Chondrocyte (in vitro differentiated cells): ENCODE results near the gene PKMYT1. TPM values are rescaled to one million over a fixed set of nuclear protein-coding genes. Genes with fewer than 3 reads are reported as not detected.

ENCODE experiments used
- DNase-seq: peaks from one replicate; pipeline ENCODE4 v3.0.0; 2021; ENCODE audit warnings: mixed read lengths, low spot score
- H3K27ac Mint-ChIP-seq: one replicate; pipeline ENCODE4 v1.8.0; 2021; ENCODE audit warnings: mild to moderate bottlenecking, moderate library complexity, mixed read lengths; ENCODE audit not compliant: unreplicated experiment
- H3K27me3 Mint-ChIP-seq: 2 replicates; pipeline ENCODE4 v1.8.0; 2021; ENCODE audit warnings: low read depth, mixed read lengths
- H3K36me3 Mint-ChIP-seq: 2 replicates; pipeline ENCODE4 v1.8.0; 2021; ENCODE audit warnings: low read depth, mixed read lengths
- H3K4me1 Mint-ChIP-seq: 2 replicates; pipeline ENCODE4 v1.8.0; 2021; ENCODE audit warnings: low read depth, mild to moderate bottlenecking, mixed read lengths
- H3K4me3 Mint-ChIP-seq: one replicate; pipeline ENCODE4 v1.8.0; 2021; ENCODE audit warnings: mild to moderate bottlenecking, moderate library complexity, mixed read lengths; ENCODE audit not compliant: unreplicated experiment
- H3K9me3 Mint-ChIP-seq: 2 replicates; pipeline ENCODE4 v1.8.0; 2021; ENCODE audit warnings: low read depth, mixed read lengths
- total RNA-seq: library from RNA; stranded (reverse); gene quantifications from 3 replicates; pipeline ENCODE4 v1.2.1, GENCODE V29; 2021
- TF ChIP-seq, protein P1 (sequence below): fragments of 200-600 bp; sonication (generic); IDR thresholded peaks from 2 replicates; pipeline ENCODE4 v1.5.0; 2021; ENCODE audit warnings: antibody characterized with exemption, mild to moderate bottlenecking, moderate library complexity

The PKMYT1 gene
- total RNA-seq, 1 donor from 2014 or later, result 6.2 TPM

DNA sequence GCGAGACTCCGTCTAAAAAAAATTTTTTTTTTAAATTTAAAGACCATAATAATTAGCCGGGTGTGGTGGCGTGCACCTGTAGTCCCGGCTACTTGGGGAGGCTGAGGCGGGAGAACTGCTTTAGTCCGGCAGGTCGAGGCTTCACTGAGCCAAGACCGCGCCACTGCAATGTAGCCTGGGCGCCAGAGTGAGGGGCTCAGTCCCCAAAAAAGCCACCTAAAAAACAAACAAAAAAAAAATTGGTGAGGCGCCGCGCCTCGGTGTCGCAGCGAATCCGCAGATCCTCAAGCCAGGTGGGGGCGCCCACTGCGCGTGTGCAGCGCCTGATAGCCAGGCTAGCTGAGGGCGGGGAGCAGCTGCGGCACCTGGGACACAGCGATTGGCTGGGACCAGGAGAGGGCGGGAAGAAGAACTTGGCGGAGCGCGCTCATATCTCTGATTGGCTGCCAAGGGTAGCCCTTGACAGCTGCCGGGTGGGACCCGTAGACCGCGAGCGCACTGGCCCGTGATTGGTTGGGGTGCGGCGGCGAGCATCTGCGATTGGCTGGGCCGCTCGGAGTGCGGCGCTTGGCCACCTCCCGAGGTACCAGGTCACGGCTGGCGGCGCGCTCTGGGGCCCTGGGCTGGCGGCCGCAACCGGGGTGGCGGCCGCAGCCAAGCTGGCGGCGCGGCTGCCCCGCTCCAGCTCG, 23.5 kb upstream of the PKMYT1 start:
- no peak for DNase-seq
- H3K27me3 Mint-ChIP-seq, result peaks cover 19% of the 10 kb centered on the region
- TF ChIP-seq, protein P1, sequence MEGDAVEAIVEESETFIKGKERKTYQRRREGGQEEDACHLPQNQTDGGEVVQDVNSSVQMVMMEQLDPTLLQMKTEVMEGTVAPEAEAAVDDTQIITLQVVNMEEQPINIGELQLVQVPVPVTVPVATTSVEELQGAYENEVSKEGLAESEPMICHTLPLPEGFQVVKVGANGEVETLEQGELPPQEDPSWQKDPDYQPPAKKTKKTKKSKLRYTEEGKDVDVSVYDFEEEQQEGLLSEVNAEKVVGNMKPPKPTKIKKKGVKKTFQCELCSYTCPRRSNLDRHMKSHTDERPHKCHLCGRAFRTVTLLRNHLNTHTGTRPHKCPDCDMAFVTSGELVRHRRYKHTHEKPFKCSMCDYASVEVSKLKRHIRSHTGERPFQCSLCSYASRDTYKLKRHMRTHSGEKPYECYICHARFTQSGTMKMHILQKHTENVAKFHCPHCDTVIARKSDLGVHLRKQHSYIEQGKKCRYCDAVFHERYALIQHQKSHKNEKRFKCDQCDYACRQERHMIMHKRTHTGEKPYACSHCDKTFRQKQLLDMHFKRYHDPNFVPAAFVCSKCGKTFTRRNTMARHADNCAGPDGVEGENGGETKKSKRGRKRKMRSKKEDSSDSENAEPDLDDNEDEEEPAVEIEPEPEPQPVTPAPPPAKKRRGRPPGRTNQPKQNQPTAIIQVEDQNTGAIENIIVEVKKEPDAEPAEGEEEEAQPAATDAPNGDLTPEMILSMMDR, result peak; percentile 75
- peaks cover 3% of the 10 kb centered on the region for H3K4me1 Mint-ChIP-seq
- no peak overlapping the region for H3K27ac Mint-ChIP-seq
- peak overlapping the region; percentile 25 for H3K4me3 Mint-ChIP-seq
- no peaks in the 10 kb centered on the region for H3K36me3 Mint-ChIP-seq
- H3K9me3 Mint-ChIP-seq, result no peaks in the 10 kb centered on the region

DNA sequence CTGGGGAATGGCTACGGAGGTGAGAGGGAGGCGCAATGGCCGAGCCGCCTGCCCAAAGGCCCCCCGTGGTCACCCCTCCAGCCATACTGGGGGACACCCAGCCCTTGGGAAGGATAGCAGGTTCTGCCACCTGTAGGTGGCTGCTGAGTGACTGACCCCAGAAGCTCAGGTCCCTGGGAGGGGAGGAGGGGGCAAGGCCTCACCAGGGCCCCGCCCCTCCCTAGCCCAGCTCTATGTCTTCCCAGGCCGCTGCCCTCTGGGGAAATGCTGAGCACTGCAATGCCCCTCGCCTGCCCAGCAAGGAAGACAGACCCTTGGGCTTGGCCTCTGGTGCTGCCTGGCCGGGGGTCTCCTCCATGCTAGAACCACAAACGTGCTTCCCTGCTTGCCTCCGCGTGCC, 21.1 kb upstream of the PKMYT1 start:
- H3K9me3 Mint-ChIP-seq, result no peaks in the 10 kb centered on the region
- no peak overlapping the region for H3K4me3 Mint-ChIP-seq
- H3K27me3 Mint-ChIP-seq, result peaks cover 6% of the 10 kb centered on the region
- TF ChIP-seq, protein P1, result no peak
- DNase-seq, result no peak
- no peaks in the 10 kb centered on the region for H3K36me3 Mint-ChIP-seq
- peaks cover 3% of the 10 kb centered on the region for H3K4me1 Mint-ChIP-seq
- no peak overlapping the region for H3K27ac Mint-ChIP-seq

DNA sequence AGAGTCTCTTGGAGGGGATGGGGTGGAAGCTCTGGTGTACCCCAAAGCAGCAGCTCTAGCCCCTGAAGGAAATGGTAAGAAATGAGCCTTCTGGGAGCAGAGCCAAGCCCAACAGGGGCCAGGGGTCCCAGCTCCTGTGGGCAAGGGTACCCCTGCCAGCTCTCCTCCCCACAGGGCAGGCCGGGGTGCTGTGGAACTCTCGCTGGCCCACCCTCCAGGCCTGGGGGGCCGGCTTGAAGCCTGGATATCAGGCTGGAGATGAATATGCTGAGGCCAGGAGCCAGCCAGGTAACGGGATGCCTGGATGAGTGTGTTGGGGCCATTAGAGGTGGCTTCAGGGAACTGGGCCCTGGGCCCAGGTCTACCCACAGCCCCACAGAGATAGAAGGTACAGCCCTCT, 20.3 kb upstream of the PKMYT1 start:
- DNase-seq, result no peak
- TF ChIP-seq, protein P1, result no peak
- H3K4me1 Mint-ChIP-seq, result peaks cover 3% of the 10 kb centered on the region
- H3K27me3 Mint-ChIP-seq, result peaks cover 3% of the 10 kb centered on the region
- no peak overlapping the region for H3K4me3 Mint-ChIP-seq
- no peaks in the 10 kb centered on the region for H3K9me3 Mint-ChIP-seq
- H3K36me3 Mint-ChIP-seq, result no peaks in the 10 kb centered on the region
- H3K27ac Mint-ChIP-seq, result no peak overlapping the region

DNA sequence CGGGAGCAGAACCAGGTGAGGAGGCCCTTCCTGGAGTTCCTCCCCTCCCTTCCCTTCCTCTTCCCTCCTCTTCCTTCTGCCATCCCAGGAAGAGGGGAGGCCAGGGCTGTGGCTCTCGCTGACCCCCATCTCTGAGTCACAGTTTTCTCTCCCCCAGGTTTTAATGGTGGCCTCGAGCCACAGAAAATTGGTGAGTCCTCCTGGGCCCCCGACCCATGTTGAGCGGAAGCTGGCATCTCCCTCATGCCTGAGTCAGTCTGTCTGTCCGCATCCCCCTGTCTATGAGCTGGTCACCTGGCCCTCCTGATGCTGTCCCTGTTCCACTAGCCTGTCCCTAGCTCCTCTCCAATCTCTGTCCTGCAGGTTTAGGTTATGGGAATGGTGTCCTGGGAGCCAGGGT, 19.7 kb upstream of the PKMYT1 start:
- H3K9me3 Mint-ChIP-seq, result no peaks in the 10 kb centered on the region
- H3K27me3 Mint-ChIP-seq, result peaks cover 2% of the 10 kb centered on the region
- peaks cover 2% of the 10 kb centered on the region for H3K4me1 Mint-ChIP-seq
- no peak overlapping the region for H3K4me3 Mint-ChIP-seq
- TF ChIP-seq, protein P1, result no peak
- no peak overlapping the region for H3K27ac Mint-ChIP-seq
- DNase-seq, result no peak
- H3K36me3 Mint-ChIP-seq, result no peaks in the 10 kb centered on the region

DNA sequence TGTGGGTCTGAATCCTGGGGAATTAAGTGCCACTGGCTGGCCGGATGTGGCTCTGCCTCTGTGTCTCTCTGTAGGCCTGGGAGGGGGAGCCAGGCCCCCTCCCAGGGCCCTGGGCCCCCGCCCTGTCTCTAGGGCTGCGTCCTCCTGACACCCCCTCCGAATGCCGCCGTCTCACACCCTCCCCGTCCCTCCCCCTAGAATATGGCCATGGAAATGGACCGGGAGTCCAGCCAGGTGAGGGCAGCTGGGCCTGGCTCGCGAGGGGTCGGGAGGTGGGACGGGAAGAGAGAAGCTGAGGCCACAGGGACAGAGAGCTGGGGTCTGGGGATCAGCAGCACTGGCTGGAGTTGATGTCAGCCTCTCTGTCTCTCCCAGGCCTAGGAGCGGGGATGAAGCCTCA, 16.1 kb upstream of the PKMYT1 start:
- Mint-ChIP-seq H3K4me1 (no peaks in the 10 kb centered on the region), H3K9me3 (no peaks in the 10 kb centered on the region), H3K27ac (no peak overlapping the region), H3K4me3 (no peak overlapping the region), H3K36me3 (no peaks in the 10 kb centered on the region), H3K27me3 (no peaks in the 10 kb centered on the region)
- DNase-seq, result no peak
- TF ChIP-seq, protein P1, result no peak
